H9 (cell line): ENCODE data around the gene FBXL16. TPM values are rescaled to one million over a fixed set of nuclear protein-coding genes. Genes with fewer than 3 reads are reported as not detected.

Experiments
- DNase-seq: peaks from one replicate; pipeline ENCODE4 v3.0.0-alpha.2; 2017
- H2AFZ ChIP-seq: one replicate; pipeline ENCODE4 v1.6.1; 2013; ENCODE audit warnings: mild to moderate bottlenecking, low read length, control low read depth, moderate library complexity
- H2AK5ac ChIP-seq: 2 replicates; pipeline ENCODE4 v1.6.1; 2013; ENCODE audit warnings: low read length, control low read depth, mixed read lengths; ENCODE audit not compliant: insufficient read length
- H2BK120ac ChIP-seq: one replicate; pipeline ENCODE4 v1.6.1; 2013; ENCODE audit warnings: low read depth, mild to moderate bottlenecking, low read length, control low read depth, inconsistent platforms; ENCODE audit not compliant: poor library complexity, severe bottlenecking
- H2BK12ac ChIP-seq: 2 replicates; pipeline ENCODE4 v1.6.1; 2013; ENCODE audit warnings: low read length, control low read depth, mixed read lengths, low read depth; ENCODE audit not compliant: insufficient read length
- H2BK15ac ChIP-seq: 2 replicates; pipeline ENCODE4 v1.6.1; 2013; ENCODE audit warnings: low read depth, low read length, control low read depth
- H2BK20ac ChIP-seq: one replicate; pipeline ENCODE4 v1.6.1; 2013; ENCODE audit warnings: low read depth, mild to moderate bottlenecking, low read length, control low read depth, inconsistent platforms; ENCODE audit not compliant: poor library complexity, severe bottlenecking
- H2BK5ac ChIP-seq: 2 replicates; pipeline ENCODE4 v1.6.1; 2013; ENCODE audit warnings: low read length, control low read depth, mixed read lengths; ENCODE audit not compliant: insufficient read length
- H3K14ac ChIP-seq: 2 replicates; pipeline ENCODE4 v1.6.1; 2013; ENCODE audit warnings: low read length, control low read depth; ENCODE audit not compliant: insufficient read depth
- H3K18ac ChIP-seq: 2 replicates; pipeline ENCODE4 v1.6.1; 2013; ENCODE audit warnings: low read depth, mild to moderate bottlenecking, mixed read lengths, low read length, control low read depth; ENCODE audit not compliant: insufficient read length
- H3K23ac ChIP-seq: 2 replicates; pipeline ENCODE4 v1.6.1; 2013; ENCODE audit warnings: low read length, control low read depth, mixed read lengths, low read depth; ENCODE audit not compliant: insufficient read length
- H3K23me2 ChIP-seq: 2 replicates; pipeline ENCODE4 v1.6.1; 2013; ENCODE audit warnings: low read depth, mild to moderate bottlenecking, mixed read lengths, low read length, control low read depth; ENCODE audit not compliant: insufficient read length, poor library complexity, severe bottlenecking
- H3K27ac ChIP-seq: 2 replicates; pipeline ENCODE4 v1.5.1; 2013; ENCODE audit warnings: low read length, control low read depth, mixed read lengths, low read depth; ENCODE audit not compliant: insufficient read length
- H3K27me3 ChIP-seq: 2 replicates; pipeline ENCODE4 v1.6.1; 2013; ENCODE audit warnings: low read length, control low read depth, inconsistent platforms; ENCODE audit not compliant: insufficient read depth
- H3K4ac ChIP-seq: 2 replicates; pipeline ENCODE4 v1.6.1; 2013; ENCODE audit warnings: low read depth, mild to moderate bottlenecking, control low read depth, inconsistent platforms, low read length, moderate library complexity
- H3K4me1 ChIP-seq: 2 replicates; pipeline ENCODE4 v1.6.1; 2013; ENCODE audit warnings: low read length, control low read depth, inconsistent platforms; ENCODE audit not compliant: insufficient read depth
- H3K4me2 ChIP-seq: 2 replicates; pipeline ENCODE4 v1.6.1; 2013; ENCODE audit warnings: low read length, control low read depth, mixed read lengths; ENCODE audit not compliant: insufficient read length, insufficient read depth
- H3K56ac ChIP-seq: 2 replicates; pipeline ENCODE4 v1.6.1; 2013; ENCODE audit warnings: low read depth, mild to moderate bottlenecking, mixed read lengths, low read length, control low read depth; ENCODE audit not compliant: insufficient read length
- H3K79me1 ChIP-seq: 2 replicates; pipeline ENCODE4 v1.6.1; 2013; ENCODE audit warnings: low read depth, mild to moderate bottlenecking, moderate library complexity, low read length, control low read depth, inconsistent platforms; ENCODE audit not compliant: insufficient read depth, poor library complexity, severe bottlenecking
- H3K79me2 ChIP-seq: 2 replicates; pipeline ENCODE4 v1.6.1; 2013; ENCODE audit warnings: low read length, control low read depth, inconsistent platforms; ENCODE audit not compliant: insufficient read depth
- H3K9ac ChIP-seq: 2 replicates; pipeline ENCODE4 v1.6.1; 2013; ENCODE audit warnings: low read length, control low read depth, mixed read lengths; ENCODE audit not compliant: insufficient read length; ENCODE audit errors: extremely low read depth
- H3K9me3 ChIP-seq: one replicate; pipeline ENCODE4 v1.6.1; 2013; ENCODE audit warnings: low read depth, low read length, inconsistent platforms; ENCODE audit not compliant: control insufficient read depth
- H3T11ph ChIP-seq: one replicate; pipeline ENCODE4 v1.6.1; 2013; ENCODE audit warnings: mild to moderate bottlenecking, low read length, control low read depth, inconsistent platforms
- H4K20me1 ChIP-seq: one replicate; pipeline ENCODE4 v1.6.1; 2013; ENCODE audit not compliant: control insufficient read depth, insufficient read length, insufficient read depth
- H4K5ac ChIP-seq: 2 replicates; pipeline ENCODE4 v1.6.1; 2013; ENCODE audit warnings: low read depth, mild to moderate bottlenecking, mixed read lengths, low read length, control low read depth; ENCODE audit not compliant: insufficient read length
- H4K8ac ChIP-seq: replicated peaks from 2 replicates; pipeline ENCODE4 v1.6.1; 2013; ENCODE audit warnings: low read length, control low read depth, mixed read lengths, low read depth; ENCODE audit not compliant: insufficient read length
- H4K91ac ChIP-seq: 2 replicates; pipeline ENCODE4 v1.6.1; 2013; ENCODE audit warnings: low read depth, mild to moderate bottlenecking, moderate library complexity, mixed read lengths, low read length, control low read depth; ENCODE audit not compliant: insufficient read length
- H3K27ac Mint-ChIP-seq, 3 experiments: 2 replicates in 2 of 3; 3 replicates in 1 of 3; pipeline ENCODE4 v1.8.0; 2020 to 2021; ENCODE audit warnings: mixed read lengths in 3 of 3, mild to moderate bottlenecking in 1 of 3, moderate library complexity in 1 of 3
- H3K27me3 Mint-ChIP-seq: 2 replicates; pipeline ENCODE4 v1.8.0; 2021; ENCODE audit warnings: low read depth, mild to moderate bottlenecking, moderate library complexity, mixed read lengths
- H3K36me3 Mint-ChIP-seq, 3 experiments: 2 replicates in 2 of 3; 3 replicates in 1 of 3; pipeline ENCODE4 v1.8.0; 2020 to 2021; ENCODE audit warnings: low read depth in 3 of 3, mixed read lengths in 3 of 3; ENCODE audit not compliant: insufficient read depth in 1 of 3
- H3K4me1 Mint-ChIP-seq, 2 experiments: 2 replicates each; pipeline ENCODE4 v1.8.0; 2020; ENCODE audit warnings: mixed read lengths in 2 of 2
- H3K4me3 Mint-ChIP-seq, 2 experiments: 2 replicates in 1 of 2; 3 replicates in 1 of 2; pipeline ENCODE4 v1.8.0; 2020 to 2021; ENCODE audit warnings: mild to moderate bottlenecking in 2 of 2, mixed read lengths in 2 of 2, moderate library complexity in 1 of 2
- H3K9me3 Mint-ChIP-seq, 2 experiments: 2 replicates in 1 of 2; 3 replicates in 1 of 2; pipeline ENCODE4 v1.8.0; 2020; ENCODE audit warnings: mild to moderate bottlenecking in 2 of 2, mixed read lengths in 2 of 2, moderate library complexity in 1 of 2
- CTCF ChIP-seq: fragments of 200-600 bp; sonication (generic); conservative IDR thresholded peaks from 3 replicates; pipeline ENCODE4 v1.8.0; 2021; ENCODE audit warnings: antibody characterized with exemption, mild to moderate bottlenecking
- WGBS: extraction: QIAGEN DNeasy Blood & Tissue Kit; methylation state at CpG from one replicate; pipeline ENCODE4 v1.1.7; 2013; ENCODE audit warnings: missing lambda C conversion rate, low lambda C conversion rate, mixed read lengths; ENCODE audit not compliant: insufficient read length; ENCODE audit errors: extremely low coverage; 5-methylcytosine and 5-hydroxymethylcytosine counted together
- total RNA-seq: library from RNA; stranded (reverse); gene quantifications from 2 replicates; pipeline ENCODE4 v1.2.1, GENCODE V29; 2021

The FBXL16 gene
- total RNA-seq, 1 experiment from 2014 or later: 9.6 TPM

GRCh38 chr16:694187-694862, 11.3 kb downstream of the FBXL16 start:
- no peak overlapping the region; the same call in 1 of the 2 replicates for H3K14ac ChIP-seq
- H2AK5ac ChIP-seq: no peak overlapping the region
- no peaks in the 10 kb centered on the region for H3K79me2 ChIP-seq
- no peaks in the 10 kb centered on the region for H4K20me1 ChIP-seq
- WGBS: no CpG with 5 or more reads among the region's 64 CpGs
- no peak overlapping the region for H3T11ph ChIP-seq
- H3K27ac ChIP-seq: no peak overlapping the region
- no peak overlapping the region for H3K56ac ChIP-seq
- no peak overlapping the region for H2BK12ac ChIP-seq
- no peaks in the 10 kb centered on the region for H3K9me3 ChIP-seq
- H3K4me1 ChIP-seq: no peaks in the 10 kb centered on the region
- peaks cover 14% of the 10 kb centered on the region for H3K27me3 ChIP-seq
- no peaks in the 10 kb centered on the region for H3K36me3 Mint-ChIP-seq
- no peak for TF ChIP-seq CTCF
- no peak overlapping the region for H3K27ac Mint-ChIP-seq
- H2AFZ ChIP-seq: no peak overlapping the region
- H3K4me2 ChIP-seq: peak overlapping the region; percentile 56
- peaks cover 0 to 15% of the 10 kb centered on the region in 2 experiments; a peak in 3 of 4 replicates for H3K4me1 Mint-ChIP-seq
- no peaks in the 10 kb centered on the region; a peak in 1 of 5 replicates for H3K9me3 Mint-ChIP-seq
- H2BK5ac ChIP-seq: no peak overlapping the region
- no peak overlapping the region for H4K5ac ChIP-seq
- H2BK15ac ChIP-seq: no peak overlapping the region
- no peak overlapping the region for H4K8ac ChIP-seq
- H2BK20ac ChIP-seq: no peak overlapping the region
- no peak overlapping the region for H4K91ac ChIP-seq
- DNase-seq: peak; percentile 55
- peak overlapping the region; percentile 59 to 85 for H3K4me3 Mint-ChIP-seq
- no peak overlapping the region for H3K4ac ChIP-seq
- H3K9ac ChIP-seq: no peak overlapping the region
- peaks cover 26% of the 10 kb centered on the region for H3K23me2 ChIP-seq
- H3K23ac ChIP-seq: no peak overlapping the region
- H3K79me1 ChIP-seq: no peaks in the 10 kb centered on the region
- H3K27me3 Mint-ChIP-seq: peaks cover 81% of the 10 kb centered on the region
- no peak overlapping the region for H2BK120ac ChIP-seq
- no peak overlapping the region for H3K18ac ChIP-seq
